Endothelial cell of umbilical vein (primary cell): ENCODE data around the gene CLDN9.

Experiments used
- EZH2 ChIP-seq: IDR thresholded peaks from 2 replicates; pipeline ENCODE4 v1.6.1; 2012; ENCODE audit warnings: borderline replicate concordance, low read depth, mild to moderate bottlenecking, moderate library complexity, low read length, inconsistent platforms; ENCODE audit not compliant: severe bottlenecking
- FOS ChIP-seq: IDR thresholded peaks from 2 replicates; pipeline ENCODE4 v1.6.1; 2011; ENCODE audit warnings: mild to moderate bottlenecking, low read length, moderate library complexity, borderline replicate concordance; ENCODE audit not compliant: insufficient read depth
- JUN ChIP-seq: IDR thresholded peaks from 2 replicates; pipeline ENCODE4 v1.6.1; 2011; ENCODE audit warnings: borderline replicate concordance, low read depth; ENCODE audit not compliant: insufficient read length, insufficient read depth
- MYC ChIP-seq: IDR thresholded peaks from one replicate; pipeline ENCODE4 v1.6.1; 2011; ENCODE audit warnings: mild to moderate bottlenecking, low read depth, low read length
- POLR2A ChIP-seq: IDR thresholded peaks from 2 replicates; pipeline ENCODE4 v1.6.1; 2012; ENCODE audit warnings: low read depth, mild to moderate bottlenecking, control low read depth, low read length
- POLR2AphosphoS5 ChIP-seq: IDR thresholded peaks from 2 replicates; pipeline ENCODE4 v1.6.1; 2012; ENCODE audit warnings: low read depth, mild to moderate bottlenecking, control low read depth, low read length, moderate library complexity; ENCODE audit not compliant: insufficient read depth
- TF ChIP-seq, protein P1 (sequence below), 2 donors: IDR thresholded peaks; 1 replicate in 1 of 2; 2 replicates in 1 of 2; pipeline ENCODE4 v1.5.1; 2011; ENCODE audit warnings: low read length in 2 of 2, mild to moderate bottlenecking in 2 of 2, moderate library complexity in 2 of 2, control low read depth in 1 of 2, inconsistent platforms in 1 of 2, low read depth in 1 of 2; ENCODE audit not compliant: insufficient read depth in 1 of 2; ENCODE audit errors: extremely low read depth in 1 of 2
- TF ChIP-seq, protein P2 (sequence below): IDR thresholded peaks from 2 replicates; pipeline ENCODE4 v1.6.1; 2011; ENCODE audit not compliant: insufficient read depth, insufficient read length

DNA sequence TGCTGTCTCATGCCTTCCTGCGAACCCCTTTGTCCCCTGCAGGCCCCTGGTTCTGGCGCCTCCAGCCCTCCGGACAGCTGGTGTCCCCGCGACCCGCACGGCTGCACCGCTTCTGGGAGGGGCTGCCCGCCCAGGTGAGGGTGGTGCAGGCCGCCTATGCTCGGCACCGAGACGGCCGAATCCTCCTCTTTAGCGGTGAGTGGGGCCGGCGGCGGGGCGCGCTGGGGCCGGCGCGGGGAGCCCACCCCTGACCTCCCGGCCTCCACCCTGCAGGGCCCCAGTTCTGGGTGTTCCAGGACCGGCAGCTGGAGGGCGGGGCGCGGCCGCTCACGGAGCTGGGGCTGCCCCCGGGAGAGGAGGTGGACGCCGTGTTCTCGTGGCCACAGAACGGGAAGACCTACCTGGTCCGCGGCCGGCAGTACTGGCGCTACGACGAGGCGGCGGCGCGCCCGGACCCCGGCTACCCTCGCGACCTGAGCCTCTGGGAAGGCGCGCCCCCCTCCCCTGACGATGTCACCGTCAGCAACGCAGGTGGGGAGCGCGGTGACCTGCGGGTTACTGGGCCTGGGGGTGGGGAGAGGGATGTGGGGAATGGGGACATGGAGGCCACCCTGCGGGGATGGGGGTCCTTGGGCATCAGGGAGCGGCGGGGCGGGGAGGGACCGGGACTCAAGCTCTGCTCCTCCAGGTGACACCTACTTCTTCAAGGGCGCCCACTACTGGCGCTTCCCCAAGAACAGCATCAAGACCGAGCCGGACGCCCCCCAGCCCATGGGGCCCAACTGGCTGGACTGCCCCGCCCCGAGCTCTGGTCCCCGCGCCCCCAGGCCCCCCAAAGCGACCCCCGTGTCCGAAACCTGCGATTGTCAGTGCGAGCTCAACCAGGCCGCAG lies 45.7 kb downstream of the CLDN9 start:
- TF ChIP-seq, protein P1, sequence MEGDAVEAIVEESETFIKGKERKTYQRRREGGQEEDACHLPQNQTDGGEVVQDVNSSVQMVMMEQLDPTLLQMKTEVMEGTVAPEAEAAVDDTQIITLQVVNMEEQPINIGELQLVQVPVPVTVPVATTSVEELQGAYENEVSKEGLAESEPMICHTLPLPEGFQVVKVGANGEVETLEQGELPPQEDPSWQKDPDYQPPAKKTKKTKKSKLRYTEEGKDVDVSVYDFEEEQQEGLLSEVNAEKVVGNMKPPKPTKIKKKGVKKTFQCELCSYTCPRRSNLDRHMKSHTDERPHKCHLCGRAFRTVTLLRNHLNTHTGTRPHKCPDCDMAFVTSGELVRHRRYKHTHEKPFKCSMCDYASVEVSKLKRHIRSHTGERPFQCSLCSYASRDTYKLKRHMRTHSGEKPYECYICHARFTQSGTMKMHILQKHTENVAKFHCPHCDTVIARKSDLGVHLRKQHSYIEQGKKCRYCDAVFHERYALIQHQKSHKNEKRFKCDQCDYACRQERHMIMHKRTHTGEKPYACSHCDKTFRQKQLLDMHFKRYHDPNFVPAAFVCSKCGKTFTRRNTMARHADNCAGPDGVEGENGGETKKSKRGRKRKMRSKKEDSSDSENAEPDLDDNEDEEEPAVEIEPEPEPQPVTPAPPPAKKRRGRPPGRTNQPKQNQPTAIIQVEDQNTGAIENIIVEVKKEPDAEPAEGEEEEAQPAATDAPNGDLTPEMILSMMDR (IDR thresholded peaks at IDR 0.05; ENCODE audit: extremely low read depth in 1 of 2, insufficient read depth in 1 of 2, low read depth in 1 of 2, low read length in 2 of 2), result no peak
- TF ChIP-seq FOS (no peak), POLR2AphosphoS5 (no peak), EZH2 (no peak), MYC (no peak), POLR2A (no peak), JUN (no peak)
- TF ChIP-seq, protein P2, sequence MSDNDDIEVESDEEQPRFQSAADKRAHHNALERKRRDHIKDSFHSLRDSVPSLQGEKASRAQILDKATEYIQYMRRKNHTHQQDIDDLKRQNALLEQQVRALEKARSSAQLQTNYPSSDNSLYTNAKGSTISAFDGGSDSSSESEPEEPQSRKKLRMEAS, result no peak
